ENCODE results near the gene SPAG9. TPM values are rescaled to one million over a fixed set of nuclear protein-coding genes. Genes with fewer than 3 reads are reported as not detected.

SPAG9 gene
- total RNA-seq, 1 experiment from 2014 or later = 54.3 TPM

DNA sequence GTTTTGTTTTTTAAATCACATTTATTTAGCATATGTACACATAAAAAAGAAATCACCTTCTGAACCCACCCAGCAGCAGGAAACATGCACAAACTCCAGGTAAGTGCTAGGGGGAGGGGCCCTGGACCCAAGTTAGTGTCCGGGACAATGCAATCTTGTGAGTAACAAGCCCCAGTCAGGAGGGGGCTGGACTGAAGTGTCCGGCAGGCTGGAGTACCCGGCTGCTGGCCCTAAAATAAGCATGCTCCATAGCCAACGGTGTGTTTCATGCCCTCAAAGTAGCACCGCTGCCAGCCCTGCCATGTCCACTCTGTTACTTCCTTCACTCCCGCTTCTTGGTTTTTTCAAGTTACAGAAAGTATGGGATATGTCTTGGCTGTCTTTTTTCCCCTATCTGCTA is 102.1 kb downstream of the SPAG9 start:
- H2BK5ac ChIP-seq (ENCODE audit: insufficient read length, low read length) = no peak overlapping the region
- H4K5ac ChIP-seq (ENCODE audit: insufficient read length, low read depth, low read length) = no peak overlapping the region
- H3K9me3 ChIP-seq (ENCODE audit: control insufficient read depth, low read depth, low read length) = no peaks in the 10 kb centered on the region
- H2AFZ ChIP-seq (ENCODE audit: low read length) = no peak overlapping the region
- no peak overlapping the region for H2BK120ac ChIP-seq (ENCODE audit: low read depth, low read length, poor library complexity, severe bottlenecking)
- no peak overlapping the region for H3K18ac ChIP-seq (ENCODE audit: insufficient read length, low read depth, low read length)
- no peak overlapping the region for H3K23ac ChIP-seq (ENCODE audit: insufficient read length, low read depth, low read length)
- H3K4ac ChIP-seq (ENCODE audit: low read depth, low read length) = no peak overlapping the region
- H3K79me2 ChIP-seq (ENCODE audit: insufficient read depth, low read length) = no peaks in the 10 kb centered on the region
- no peaks in the 10 kb centered on the region for H3K27me3 ChIP-seq (ENCODE audit: insufficient read depth, low read length)
- no peaks in the 10 kb centered on the region for H4K20me1 ChIP-seq (ENCODE audit: control insufficient read depth, insufficient read depth, insufficient read length)
- peaks cover 5 to 37% (median 31%) of the 10 kb centered on the region in 3 experiments; a peak in 5 of 7 replicates for H3K36me3 Mint-ChIP-seq (ENCODE audit: insufficient read depth in 1 of 3, low read depth in 3 of 3)
- H2AK5ac ChIP-seq (ENCODE audit: insufficient read length, low read length) = no peak overlapping the region
- H3K4me2 ChIP-seq (ENCODE audit: insufficient read depth, insufficient read length, low read length) = no peak overlapping the region
- TF ChIP-seq, protein P1, sequence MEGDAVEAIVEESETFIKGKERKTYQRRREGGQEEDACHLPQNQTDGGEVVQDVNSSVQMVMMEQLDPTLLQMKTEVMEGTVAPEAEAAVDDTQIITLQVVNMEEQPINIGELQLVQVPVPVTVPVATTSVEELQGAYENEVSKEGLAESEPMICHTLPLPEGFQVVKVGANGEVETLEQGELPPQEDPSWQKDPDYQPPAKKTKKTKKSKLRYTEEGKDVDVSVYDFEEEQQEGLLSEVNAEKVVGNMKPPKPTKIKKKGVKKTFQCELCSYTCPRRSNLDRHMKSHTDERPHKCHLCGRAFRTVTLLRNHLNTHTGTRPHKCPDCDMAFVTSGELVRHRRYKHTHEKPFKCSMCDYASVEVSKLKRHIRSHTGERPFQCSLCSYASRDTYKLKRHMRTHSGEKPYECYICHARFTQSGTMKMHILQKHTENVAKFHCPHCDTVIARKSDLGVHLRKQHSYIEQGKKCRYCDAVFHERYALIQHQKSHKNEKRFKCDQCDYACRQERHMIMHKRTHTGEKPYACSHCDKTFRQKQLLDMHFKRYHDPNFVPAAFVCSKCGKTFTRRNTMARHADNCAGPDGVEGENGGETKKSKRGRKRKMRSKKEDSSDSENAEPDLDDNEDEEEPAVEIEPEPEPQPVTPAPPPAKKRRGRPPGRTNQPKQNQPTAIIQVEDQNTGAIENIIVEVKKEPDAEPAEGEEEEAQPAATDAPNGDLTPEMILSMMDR (conservative IDR thresholded peaks at IDR 0.05) = no peak
- no peak overlapping the region for H3K27ac ChIP-seq (ENCODE audit: insufficient read length, low read depth, low read length)
- H2BK12ac ChIP-seq (ENCODE audit: insufficient read length, low read depth, low read length) = no peak overlapping the region
- H2BK20ac ChIP-seq (ENCODE audit: low read depth, low read length, poor library complexity, severe bottlenecking) = no peak overlapping the region
- no peak overlapping the region for H4K8ac ChIP-seq (replicated peaks; ENCODE audit: insufficient read length, low read depth, low read length)
- no peak overlapping the region for H3K56ac ChIP-seq (ENCODE audit: insufficient read length, low read depth, low read length)
- H3T11ph ChIP-seq (ENCODE audit: low read length) = no peak overlapping the region
- no peaks in the 10 kb centered on the region for H3K23me2 ChIP-seq (ENCODE audit: insufficient read length, low read depth, low read length, poor library complexity, severe bottlenecking)
- H3K79me1 ChIP-seq (ENCODE audit: insufficient read depth, low read depth, low read length, poor library complexity, severe bottlenecking) = no peaks in the 10 kb centered on the region
- H3K9ac ChIP-seq (ENCODE audit: extremely low read depth, insufficient read length, low read length) = no peak overlapping the region
- no peaks in the 10 kb centered on the region for H3K9me3 Mint-ChIP-seq
- no peaks in the 10 kb centered on the region for H3K27me3 Mint-ChIP-seq (ENCODE audit: low read depth)
- H3K4me3 Mint-ChIP-seq = no peak overlapping the region
- no peak overlapping the region for H4K91ac ChIP-seq (ENCODE audit: insufficient read length, low read depth, low read length)
- no peak for DNase-seq
- H2BK15ac ChIP-seq (ENCODE audit: low read depth, low read length) = no peak overlapping the region
- H3K4me1 Mint-ChIP-seq = peaks cover 2 to 6% of the 10 kb centered on the region in 2 experiments; a peak in 2 of 4 replicates
- H3K4me1 ChIP-seq (ENCODE audit: insufficient read depth, low read length) = no peaks in the 10 kb centered on the region
- no peak overlapping the region for H3K27ac Mint-ChIP-seq
- no peak overlapping the region for H3K14ac ChIP-seq (ENCODE audit: insufficient read depth, low read length)
- no CpG with 5 or more reads among the region's 6 CpGs for WGBS (ENCODE audit: extremely low coverage, insufficient read length, low lambda C conversion rate)

Measured in H9 (cell line).